GM10847 (cell line): ENCODE data around the gene THADA.

Experiments used
- POLR2A ChIP-seq: IDR thresholded peaks from 2 replicates; pipeline ENCODE4 v1.6.1; 2011; ENCODE audit not compliant: insufficient read length; ENCODE audit errors: extremely low read depth

The THADA gene

DNA sequence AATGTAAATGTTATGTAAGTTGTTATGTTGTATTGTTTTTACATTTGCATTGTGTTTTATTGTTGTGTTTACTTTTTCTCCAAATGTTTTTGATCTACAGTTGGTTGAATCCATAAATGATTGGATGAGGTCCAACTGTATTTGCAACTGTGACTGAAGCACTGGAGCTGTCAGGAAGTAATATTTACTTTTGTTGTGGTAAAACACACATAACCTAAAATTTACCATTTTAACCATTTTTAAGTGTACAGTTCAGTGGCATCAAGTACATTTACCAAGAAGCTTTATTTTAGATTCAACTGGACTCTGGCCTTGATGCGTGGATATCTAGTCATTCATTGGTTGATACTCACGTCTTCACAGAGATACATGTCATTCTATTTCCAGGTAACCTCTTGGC is 181.8 kb downstream of the THADA start:
- TF ChIP-seq POLR2A, result no peak

DNA sequence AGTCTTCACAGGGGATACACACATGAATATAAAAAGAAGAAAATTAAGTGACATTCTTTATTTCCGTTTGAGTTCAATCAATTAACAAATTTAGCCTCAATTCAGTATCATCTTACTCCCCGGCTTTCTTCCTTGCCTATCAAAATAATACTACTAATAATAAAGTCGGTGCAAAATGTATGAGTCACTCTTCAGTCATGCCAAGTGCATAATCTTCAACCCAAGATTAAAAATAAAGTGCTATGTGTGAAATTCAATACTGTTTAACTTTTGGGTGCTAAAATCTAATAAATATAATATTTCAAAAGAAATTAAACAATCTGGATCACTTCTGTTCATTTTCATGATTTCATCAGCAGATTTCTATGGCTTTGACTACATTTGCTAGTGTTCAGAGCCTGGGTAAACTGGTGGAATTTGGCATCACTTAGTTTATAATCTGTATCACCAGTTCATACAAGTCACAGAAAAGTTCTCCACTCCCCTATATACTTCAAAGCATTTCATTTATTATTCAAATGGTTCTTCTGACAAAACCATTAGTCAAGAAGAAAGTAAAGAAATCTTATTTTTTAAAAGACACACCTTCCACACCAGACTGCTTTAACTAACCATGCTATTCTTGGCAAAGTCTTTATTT is 183.6 kb downstream of the THADA start:
- TF ChIP-seq POLR2A, result no peak

DNA sequence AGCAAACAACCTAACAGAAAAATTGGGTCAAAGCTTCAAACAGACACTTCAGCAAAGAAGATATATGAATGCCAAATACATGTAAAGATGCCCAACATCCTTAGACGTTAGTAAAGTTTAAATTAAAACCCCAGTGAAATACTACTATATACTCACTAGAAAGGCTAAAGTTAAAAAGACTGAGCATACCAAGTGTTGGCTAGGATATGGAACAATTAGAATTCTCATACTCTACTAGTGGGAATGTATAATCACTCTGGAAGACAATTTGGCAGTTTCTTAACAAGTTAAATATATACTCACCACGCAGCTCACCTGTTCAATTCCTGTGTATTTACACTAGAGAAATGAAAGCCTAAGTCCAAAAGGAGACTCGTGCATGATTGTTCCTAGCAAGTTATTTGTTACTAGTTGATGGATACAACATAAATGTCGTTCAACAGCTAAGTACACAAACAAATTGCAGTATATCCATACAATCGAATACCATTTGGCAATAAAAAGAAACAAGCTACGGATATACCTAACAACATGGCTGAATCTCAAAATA is 185.7 kb downstream of the THADA start:
- no peak for TF ChIP-seq POLR2A

DNA sequence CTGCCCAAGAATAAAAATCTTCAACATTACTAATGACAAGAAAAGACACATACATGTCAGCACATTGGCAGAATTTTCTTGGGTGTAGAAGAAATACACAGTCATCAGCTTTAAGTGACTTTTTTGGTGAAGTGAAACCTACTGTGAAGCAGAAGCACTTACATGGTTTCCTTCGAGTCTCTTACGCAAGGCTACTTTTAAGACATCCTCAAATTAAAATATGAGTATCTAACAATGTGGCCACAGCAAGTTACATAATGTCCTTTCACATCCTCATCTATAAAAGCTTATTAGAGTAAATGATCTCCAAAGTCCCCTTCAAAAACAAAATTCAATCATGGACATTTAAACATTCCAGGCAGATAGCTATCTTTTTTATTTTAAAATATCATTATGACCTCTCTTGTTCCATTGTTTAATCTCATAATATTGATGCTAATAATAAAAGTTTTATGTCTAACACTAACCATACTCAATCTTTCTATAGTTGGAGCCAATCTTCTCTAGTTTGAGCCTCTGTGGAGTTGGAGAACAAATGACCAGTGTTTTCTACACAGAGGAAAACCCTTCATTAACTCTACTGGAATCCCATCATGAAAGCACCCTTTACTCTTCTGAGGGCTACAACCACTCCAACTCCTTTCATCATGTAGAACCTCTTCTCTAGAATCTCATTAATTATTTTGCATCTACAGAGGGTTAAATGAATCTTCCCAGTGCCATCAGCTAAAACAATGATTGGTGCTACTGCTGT is 187.3 kb downstream of the THADA start:
- TF ChIP-seq POLR2A, result no peak

DNA sequence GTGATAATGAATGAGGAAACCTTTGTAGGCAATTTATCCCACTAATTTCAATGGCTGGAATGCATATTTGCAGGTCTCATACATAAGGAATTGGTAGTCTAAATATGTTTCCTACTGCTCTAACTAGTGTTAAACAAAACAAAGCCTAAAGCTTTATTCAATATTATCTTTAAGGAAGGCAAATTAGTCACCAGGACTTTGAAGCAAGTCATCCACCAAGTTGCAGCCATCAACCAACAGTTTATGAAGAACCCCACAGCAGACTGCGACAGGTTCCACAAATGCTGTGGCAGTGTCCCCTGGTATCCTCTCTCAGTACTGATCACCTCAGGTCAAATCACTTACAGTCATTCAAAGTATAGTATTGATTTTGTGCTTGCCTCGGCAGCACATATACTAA is 187.9 kb downstream of the THADA start:
- TF ChIP-seq POLR2A, result no peak

DNA sequence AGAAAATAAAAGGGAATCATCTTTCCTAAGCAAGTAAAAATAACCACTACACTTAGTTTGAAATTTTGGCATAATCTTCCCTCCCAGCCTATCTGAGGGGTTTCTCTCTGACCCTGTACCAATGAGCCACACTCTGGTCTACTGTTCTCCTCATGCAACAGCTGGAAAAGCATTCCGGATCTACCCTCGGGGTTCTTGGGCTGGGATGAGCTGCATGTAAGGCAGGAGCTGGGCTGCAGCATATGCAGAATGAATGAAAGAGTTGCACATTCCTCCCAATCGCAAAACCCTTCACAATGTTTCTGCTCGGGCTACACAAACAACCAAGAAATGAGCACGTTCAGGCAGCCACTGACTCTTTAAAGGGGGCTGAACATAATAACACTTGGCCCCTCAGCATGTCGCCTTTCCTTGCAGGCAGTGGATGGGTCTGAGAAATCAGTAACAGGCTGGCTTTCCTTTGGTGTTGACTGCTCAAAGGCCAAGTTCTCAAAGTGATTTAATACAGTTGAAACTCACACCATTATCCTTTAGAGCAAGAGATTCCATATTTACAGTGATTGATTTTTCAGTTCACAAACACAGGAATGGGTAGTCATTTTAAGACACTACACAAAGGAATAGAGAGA is 189.1 kb downstream of the THADA start:
- TF ChIP-seq POLR2A, result no peak

DNA sequence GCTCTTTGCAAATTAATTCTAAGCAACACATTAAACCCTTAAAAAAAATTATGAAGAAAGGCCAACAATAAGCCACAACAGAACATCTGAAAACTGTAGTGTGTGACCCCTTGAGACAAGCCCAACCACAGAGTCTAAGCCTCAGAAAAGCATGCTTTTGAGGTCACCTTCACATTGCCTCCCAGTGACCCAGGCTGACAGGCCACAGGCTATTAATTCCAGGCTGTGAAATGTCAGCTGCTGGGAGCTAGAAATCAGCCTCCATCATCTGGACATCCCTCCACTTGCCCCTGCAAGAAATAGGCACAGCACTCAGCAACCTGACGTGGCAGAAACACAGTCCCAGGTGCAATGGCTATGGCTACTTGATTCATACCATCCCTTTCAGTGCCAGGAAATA is 190.0 kb downstream of the THADA start:
- no peak for TF ChIP-seq POLR2A

DNA sequence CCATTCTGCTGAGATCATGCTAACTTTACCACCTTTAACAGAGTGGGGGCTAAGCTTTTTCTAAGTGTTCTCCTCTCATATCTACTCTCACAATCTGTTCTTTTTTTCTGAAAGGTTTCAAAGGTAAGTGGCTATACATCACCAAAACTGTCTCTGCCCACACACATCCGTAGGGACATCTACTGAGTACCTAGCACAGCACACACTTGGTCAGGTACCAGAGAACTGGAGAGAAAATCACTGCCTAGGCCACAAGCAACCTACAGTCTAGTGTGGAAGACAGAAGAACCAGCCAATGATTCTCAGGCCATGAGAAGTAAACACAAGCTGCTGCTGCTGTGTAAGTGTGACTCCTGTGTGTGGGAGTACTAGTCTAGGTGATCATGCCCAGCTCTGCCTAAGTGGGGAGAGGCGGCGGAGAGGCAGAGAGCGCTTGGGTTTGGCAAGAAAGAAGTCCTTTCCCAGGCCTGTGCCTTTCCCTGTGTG is 193.3 kb downstream of the THADA start:
- no peak for TF ChIP-seq POLR2A

DNA sequence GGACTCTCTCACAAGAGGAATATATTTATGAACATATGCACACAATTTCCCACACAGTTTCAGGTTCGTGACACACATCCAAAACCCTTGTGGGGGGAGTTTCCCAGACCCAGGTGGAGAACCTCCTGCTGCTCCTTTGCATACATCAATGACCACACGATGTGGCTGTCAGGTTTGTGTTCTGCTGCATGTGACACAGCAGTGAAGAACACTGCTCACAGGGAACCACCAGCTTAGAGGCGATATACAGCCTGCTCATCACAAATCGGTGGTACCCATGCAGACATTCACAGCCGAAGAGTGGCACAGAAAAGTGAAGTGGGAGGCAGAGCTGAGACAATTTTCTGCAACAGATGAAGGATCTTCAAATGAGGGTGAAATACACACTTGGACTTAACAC is 193.8 kb downstream of the THADA start:
- TF ChIP-seq POLR2A, result no peak

DNA sequence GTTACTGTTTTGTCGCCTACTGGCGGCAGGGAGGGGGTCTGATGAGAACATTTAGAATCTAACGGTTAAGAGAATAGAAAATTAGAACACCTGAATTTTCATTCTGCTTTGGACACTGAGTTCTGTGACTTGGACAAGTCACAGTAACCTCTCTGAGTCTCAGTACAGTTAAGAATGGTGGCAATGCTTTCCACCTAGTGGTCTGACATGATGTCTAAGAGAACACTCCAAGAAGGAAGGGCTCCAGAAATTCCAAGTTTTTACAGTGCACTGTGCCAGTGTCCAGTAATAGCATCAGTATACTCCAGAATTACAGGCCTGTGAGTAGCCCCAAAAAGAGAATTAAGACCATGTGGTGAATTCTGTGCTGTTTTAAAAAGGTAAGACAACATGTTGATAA is 195.3 kb downstream of the THADA start:
- TF ChIP-seq POLR2A, result no peak

DNA sequence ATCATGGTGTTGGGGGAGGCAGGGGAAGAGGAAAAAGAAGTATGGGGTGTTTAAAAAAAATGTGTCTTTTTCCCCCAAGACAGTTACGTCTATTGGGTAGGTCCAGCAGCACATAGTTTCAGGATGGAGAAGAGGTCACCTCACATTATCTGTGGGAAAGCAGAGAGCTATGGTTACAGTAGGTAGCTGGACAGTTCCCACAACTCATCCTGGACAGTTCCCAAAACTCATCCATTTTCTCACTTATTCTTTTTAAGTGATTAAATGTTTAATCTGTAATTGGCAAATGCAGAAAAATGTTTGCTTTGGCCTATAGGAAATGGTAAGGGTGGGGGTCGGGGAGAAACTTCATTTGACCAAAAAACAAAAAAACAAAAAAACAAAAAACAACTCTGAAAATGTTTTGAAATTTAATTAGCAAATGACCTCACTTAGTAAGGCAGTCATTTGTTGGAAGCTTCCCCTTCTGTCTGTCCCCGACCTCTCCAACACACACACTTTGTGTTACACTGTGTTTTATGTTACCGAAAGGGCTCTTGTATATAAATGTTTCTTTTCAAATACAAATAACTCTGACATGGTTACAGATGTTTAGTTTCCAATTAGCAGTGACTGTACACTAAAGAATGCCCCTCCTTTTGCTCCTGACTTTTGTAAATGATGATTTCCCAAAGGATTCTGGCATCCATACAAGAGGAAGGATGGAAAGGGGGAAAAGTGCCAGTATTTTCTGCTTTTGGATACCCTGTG is 196.1 kb downstream of the THADA start:
- no peak for TF ChIP-seq POLR2A

DNA sequence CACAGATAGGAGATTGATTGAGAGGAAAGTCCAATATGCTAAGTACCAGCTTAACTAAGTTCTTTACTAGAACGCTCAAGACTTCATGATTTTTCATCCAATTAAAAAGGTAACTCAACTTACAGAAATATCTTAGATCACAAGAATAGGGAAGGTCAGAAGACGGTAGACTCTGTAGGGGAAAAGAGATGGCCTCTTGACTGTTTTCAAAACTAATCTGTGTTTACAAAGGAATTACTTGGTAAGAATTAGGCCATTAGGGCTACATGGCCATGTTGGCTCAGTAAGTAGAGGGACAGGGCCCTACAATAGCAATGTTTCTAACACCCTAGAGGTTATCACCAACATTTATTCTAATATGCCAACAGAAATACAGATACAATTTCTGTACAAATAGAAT is 196.7 kb downstream of the THADA start:
- TF ChIP-seq POLR2A, result no peak

DNA sequence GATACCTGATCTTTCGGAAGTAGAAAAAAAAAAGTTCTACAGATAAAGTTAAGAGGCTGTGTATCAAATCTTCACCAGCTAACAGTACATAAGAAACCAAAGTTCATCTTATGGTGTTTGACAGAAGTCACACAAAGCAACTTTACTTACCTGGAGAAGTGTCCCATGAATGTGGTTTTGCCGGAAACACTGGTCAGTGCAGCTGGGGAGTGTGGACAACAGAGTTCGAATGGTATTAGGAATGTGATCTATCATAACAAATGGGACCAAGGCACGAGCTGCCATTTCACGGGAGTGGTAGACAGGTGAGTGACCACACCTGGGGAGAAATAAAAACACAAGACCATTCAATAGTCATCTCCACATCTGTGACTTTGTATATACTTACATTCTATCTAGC is 198.0 kb downstream of the THADA start:
- TF ChIP-seq POLR2A, result no peak

DNA sequence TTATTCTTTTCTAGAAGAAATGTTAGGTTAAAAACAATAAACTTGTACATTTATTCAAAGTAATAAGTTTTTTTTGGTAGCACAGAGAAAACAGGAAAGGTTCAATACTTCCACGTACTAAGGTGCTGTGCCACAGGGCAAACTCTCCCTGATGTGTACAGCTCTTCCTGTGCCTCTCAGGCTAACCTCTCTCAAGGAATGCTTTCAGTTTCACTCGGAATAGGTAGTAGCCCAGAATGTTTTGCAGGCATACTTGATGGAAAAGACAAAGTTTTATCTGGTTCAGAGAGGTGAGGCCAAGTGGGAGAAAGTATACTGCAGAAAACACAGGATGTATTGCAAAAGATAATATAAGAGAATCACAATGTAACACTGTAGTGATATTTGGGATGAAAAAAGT is 198.4 kb downstream of the THADA start:
- no peak for TF ChIP-seq POLR2A

DNA sequence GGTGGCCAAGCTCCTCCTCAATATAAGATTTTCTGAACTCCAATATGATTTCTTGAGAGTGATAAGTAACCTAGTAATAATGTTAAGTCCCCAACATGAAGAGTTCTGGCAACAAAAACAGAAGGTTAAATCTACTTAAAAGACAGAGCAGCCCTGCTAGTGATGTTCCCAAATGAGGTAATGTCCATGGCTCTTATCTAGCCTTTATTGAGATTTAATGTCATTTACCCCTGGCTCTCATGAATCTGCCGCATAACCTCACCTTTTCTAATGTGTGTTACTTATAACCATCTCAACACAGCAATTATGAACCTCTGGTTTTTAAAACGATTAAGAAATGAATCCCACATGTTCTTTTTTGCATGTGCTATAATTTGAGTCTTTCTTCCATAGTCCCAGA is 201.9 kb downstream of the THADA start:
- no peak for TF ChIP-seq POLR2A
